ENCODE data around the gene RGS17.

RGS17 gene

GRCh38 chr6:153069897-153070296 lies 61.2 kb downstream of the RGS17 start:
- Histone ChIP-seq H3K9me3 (ENCODE audit: control insufficient read depth, low read length) (no peaks in the 10 kb centered on the region), H3K27me3 (replicated peaks; ENCODE audit: control insufficient read depth, insufficient read depth, low read length, poor library complexity, severe bottlenecking) (no peaks in the 10 kb centered on the region), H3K27ac (ENCODE audit: insufficient read depth, low read length, poor library complexity, severe bottlenecking) (no peak overlapping the region), H3K36me3 (ENCODE audit: control insufficient read depth, insufficient read depth, low read length) (no peaks in the 10 kb centered on the region), H3K4me1 (ENCODE audit: control insufficient read depth, insufficient read depth, low read length, poor library complexity, severe bottlenecking) (no peaks in the 10 kb centered on the region), H3K4me3 (ENCODE audit: insufficient read depth, low read depth, low read length, poor library complexity, severe bottlenecking) (no peak overlapping the region)
- DNase-seq, result no peak

- Histone ChIP-seq H3K9me3 (ENCODE audit: control insufficient read depth, low read length) (no peaks in the 10 kb centered on the region), H3K36me3 (ENCODE audit: control insufficient read depth, insufficient read depth, low read length) (no peaks in the 10 kb centered on the region), H3K27ac (ENCODE audit: insufficient read depth, low read length, poor library complexity, severe bottlenecking) (no peak overlapping the region), H3K4me1 (ENCODE audit: control insufficient read depth, insufficient read depth, low read length, poor library complexity, severe bottlenecking) (no peaks in the 10 kb centered on the region), H3K27me3 (replicated peaks; ENCODE audit: control insufficient read depth, insufficient read depth, low read length, poor library complexity, severe bottlenecking) (peaks cover 5% of the 10 kb centered on the region), H3K4me3 (ENCODE audit: insufficient read depth, low read depth, low read length, poor library complexity, severe bottlenecking) (no peak overlapping the region)
- no peak for DNase-seq
Observed at GRCh38 chr6:153065222-153065621, 65.9 kb downstream of the RGS17 start.

GRCh38 chr6:153063936-153064335 lies 67.1 kb downstream of the RGS17 start:
- Histone ChIP-seq H3K36me3 (ENCODE audit: control insufficient read depth, insufficient read depth, low read length) (no peaks in the 10 kb centered on the region), H3K9me3 (ENCODE audit: control insufficient read depth, low read length) (no peaks in the 10 kb centered on the region)
- no peak for DNase-seq

GRCh38 chr6:153062516-153062915 lies 68.6 kb downstream of the RGS17 start:
- no peak for DNase-seq
- Histone ChIP-seq H3K4me3 (ENCODE audit: insufficient read depth, low read depth, low read length, poor library complexity, severe bottlenecking) (no peak overlapping the region), H3K27me3 (replicated peaks; ENCODE audit: control insufficient read depth, insufficient read depth, low read length, poor library complexity, severe bottlenecking) (peaks cover 5% of the 10 kb centered on the region), H3K36me3 (ENCODE audit: control insufficient read depth, insufficient read depth, low read length) (no peaks in the 10 kb centered on the region), H3K9me3 (ENCODE audit: control insufficient read depth, low read length) (no peaks in the 10 kb centered on the region), H3K4me1 (ENCODE audit: control insufficient read depth, insufficient read depth, low read length, poor library complexity, severe bottlenecking) (no peaks in the 10 kb centered on the region), H3K27ac (ENCODE audit: insufficient read depth, low read length, poor library complexity, severe bottlenecking) (no peak overlapping the region)

More at GRCh38 chr6:153063936-153064335, 67.1 kb downstream of the RGS17 start:
- no peak overlapping the region for H3K4me3 ChIP-seq (ENCODE audit: insufficient read depth, low read depth, low read length, poor library complexity, severe bottlenecking)
- H3K4me1 ChIP-seq (ENCODE audit: control insufficient read depth, insufficient read depth, low read length, poor library complexity, severe bottlenecking), result no peaks in the 10 kb centered on the region
- H3K27ac ChIP-seq (ENCODE audit: insufficient read depth, low read length, poor library complexity, severe bottlenecking), result no peak overlapping the region
- peaks cover 5% of the 10 kb centered on the region for H3K27me3 ChIP-seq (replicated peaks; ENCODE audit: control insufficient read depth, insufficient read depth, low read length, poor library complexity, severe bottlenecking)

GRCh38 chr6:153059757-153060156 lies 71.3 kb downstream of the RGS17 start:
- Histone ChIP-seq H3K27ac (ENCODE audit: insufficient read depth, low read length, poor library complexity, severe bottlenecking) (no peak overlapping the region), H3K27me3 (replicated peaks; ENCODE audit: control insufficient read depth, insufficient read depth, low read length, poor library complexity, severe bottlenecking) (peaks cover 5% of the 10 kb centered on the region), H3K4me3 (ENCODE audit: insufficient read depth, low read depth, low read length, poor library complexity, severe bottlenecking) (no peak overlapping the region), H3K9me3 (ENCODE audit: control insufficient read depth, low read length) (no peaks in the 10 kb centered on the region), H3K36me3 (ENCODE audit: control insufficient read depth, insufficient read depth, low read length) (no peaks in the 10 kb centered on the region), H3K4me1 (ENCODE audit: control insufficient read depth, insufficient read depth, low read length, poor library complexity, severe bottlenecking) (no peaks in the 10 kb centered on the region)
- DNase-seq, result no peak

- DNase-seq, result no peak
- no peaks in the 10 kb centered on the region for H3K4me1 ChIP-seq (ENCODE audit: control insufficient read depth, insufficient read depth, low read length, poor library complexity, severe bottlenecking)
- H3K9me3 ChIP-seq (ENCODE audit: control insufficient read depth, low read length), result no peaks in the 10 kb centered on the region
- H3K4me3 ChIP-seq (ENCODE audit: insufficient read depth, low read depth, low read length, poor library complexity, severe bottlenecking), result no peak overlapping the region
- H3K27ac ChIP-seq (ENCODE audit: insufficient read depth, low read length, poor library complexity, severe bottlenecking), result no peak overlapping the region
- peaks cover 5% of the 10 kb centered on the region for H3K27me3 ChIP-seq (replicated peaks; ENCODE audit: control insufficient read depth, insufficient read depth, low read length, poor library complexity, severe bottlenecking)
- H3K36me3 ChIP-seq (ENCODE audit: control insufficient read depth, insufficient read depth, low read length), result no peaks in the 10 kb centered on the region
Observed at GRCh38 chr6:153059311-153059710, 71.8 kb downstream of the RGS17 start.

GRCh38 chr6:153058909-153059308 lies 72.2 kb downstream of the RGS17 start:
- H3K36me3 ChIP-seq (ENCODE audit: control insufficient read depth, insufficient read depth, low read length), result no peaks in the 10 kb centered on the region
- no peak overlapping the region for H3K4me3 ChIP-seq (ENCODE audit: insufficient read depth, low read depth, low read length, poor library complexity, severe bottlenecking)
- H3K27ac ChIP-seq (ENCODE audit: insufficient read depth, low read length, poor library complexity, severe bottlenecking), result no peak overlapping the region
- no peaks in the 10 kb centered on the region for H3K9me3 ChIP-seq (ENCODE audit: control insufficient read depth, low read length)
- H3K27me3 ChIP-seq (replicated peaks; ENCODE audit: control insufficient read depth, insufficient read depth, low read length, poor library complexity, severe bottlenecking), result peaks cover 5% of the 10 kb centered on the region
- no peaks in the 10 kb centered on the region for H3K4me1 ChIP-seq (ENCODE audit: control insufficient read depth, insufficient read depth, low read length, poor library complexity, severe bottlenecking)
- no peak for DNase-seq

- Histone ChIP-seq H3K9me3 (ENCODE audit: control insufficient read depth, low read length) (no peaks in the 10 kb centered on the region), H3K4me3 (ENCODE audit: insufficient read depth, low read depth, low read length, poor library complexity, severe bottlenecking) (no peak overlapping the region), H3K27ac (ENCODE audit: insufficient read depth, low read length, poor library complexity, severe bottlenecking) (no peak overlapping the region), H3K36me3 (ENCODE audit: control insufficient read depth, insufficient read depth, low read length) (no peaks in the 10 kb centered on the region), H3K27me3 (replicated peaks; ENCODE audit: control insufficient read depth, insufficient read depth, low read length, poor library complexity, severe bottlenecking) (peaks cover 5% of the 10 kb centered on the region), H3K4me1 (ENCODE audit: control insufficient read depth, insufficient read depth, low read length, poor library complexity, severe bottlenecking) (no peaks in the 10 kb centered on the region)
- no peak for DNase-seq
Observed at GRCh38 chr6:153058291-153058690, 72.8 kb downstream of the RGS17 start.

GRCh38 chr6:153056308-153056707 lies 74.8 kb downstream of the RGS17 start:
- H3K36me3 ChIP-seq (ENCODE audit: control insufficient read depth, insufficient read depth, low read length), result no peaks in the 10 kb centered on the region
- H3K4me3 ChIP-seq (ENCODE audit: insufficient read depth, low read depth, low read length, poor library complexity, severe bottlenecking), result no peak overlapping the region
- no peaks in the 10 kb centered on the region for H3K9me3 ChIP-seq (ENCODE audit: control insufficient read depth, low read length)
- no peak overlapping the region for H3K27ac ChIP-seq (ENCODE audit: insufficient read depth, low read length, poor library complexity, severe bottlenecking)
- H3K4me1 ChIP-seq (ENCODE audit: control insufficient read depth, insufficient read depth, low read length, poor library complexity, severe bottlenecking), result no peaks in the 10 kb centered on the region
- H3K27me3 ChIP-seq (replicated peaks; ENCODE audit: control insufficient read depth, insufficient read depth, low read length, poor library complexity, severe bottlenecking), result peaks cover 2% of the 10 kb centered on the region
- DNase-seq, result no peak

GRCh38 chr6:153051801-153052200 lies 79.3 kb downstream of the RGS17 start:
- Histone ChIP-seq H3K9me3 (ENCODE audit: control insufficient read depth, low read length) (no peaks in the 10 kb centered on the region), H3K4me3 (ENCODE audit: insufficient read depth, low read depth, low read length, poor library complexity, severe bottlenecking) (no peak overlapping the region), H3K27ac (ENCODE audit: insufficient read depth, low read length, poor library complexity, severe bottlenecking) (no peak overlapping the region), H3K36me3 (ENCODE audit: control insufficient read depth, insufficient read depth, low read length) (no peaks in the 10 kb centered on the region), H3K4me1 (ENCODE audit: control insufficient read depth, insufficient read depth, low read length, poor library complexity, severe bottlenecking) (no peaks in the 10 kb centered on the region), H3K27me3 (replicated peaks; ENCODE audit: control insufficient read depth, insufficient read depth, low read length, poor library complexity, severe bottlenecking) (no peaks in the 10 kb centered on the region)
- DNase-seq, result no peak

GRCh38 chr6:153048631-153049030 lies 82.5 kb downstream of the RGS17 start:
- H3K9me3 ChIP-seq (ENCODE audit: control insufficient read depth, low read length), result no peaks in the 10 kb centered on the region
- no peak for DNase-seq
- no peak overlapping the region for H3K4me3 ChIP-seq (ENCODE audit: insufficient read depth, low read depth, low read length, poor library complexity, severe bottlenecking)
- no peaks in the 10 kb centered on the region for H3K4me1 ChIP-seq (ENCODE audit: control insufficient read depth, insufficient read depth, low read length, poor library complexity, severe bottlenecking)
- no peaks in the 10 kb centered on the region for H3K36me3 ChIP-seq (ENCODE audit: control insufficient read depth, insufficient read depth, low read length)
- H3K27me3 ChIP-seq (replicated peaks; ENCODE audit: control insufficient read depth, insufficient read depth, low read length, poor library complexity, severe bottlenecking), result no peaks in the 10 kb centered on the region
- H3K27ac ChIP-seq (ENCODE audit: insufficient read depth, low read length, poor library complexity, severe bottlenecking), result no peak overlapping the region

Data from effector memory CD4-positive, alpha-beta T cell (primary cell).